B cell (primary cell): ENCODE results near the gene ZNF747. TPM values are rescaled to one million over a fixed set of nuclear protein-coding genes. Genes with fewer than 3 reads are reported as not detected.

Experiments
- ATAC-seq: fragments of 200-7000 bp; cut with Tn5 transposase; one replicate; pipeline ENCODE4 v1.10.0; 2021; ENCODE audit warnings: low read depth, mild to moderate bottlenecking, moderate number of reproducible peaks, moderate library complexity
- CTCF ChIA-PET: fragments of 350-600 bp; sonication (Branson Sonifier 250); formaldehyde crosslinking; loops from one replicate; lab custom pipeline; 2021; ENCODE audit warnings: antibody characterized with exemption, inconsistent platforms; lab: Charles Lee
- POLR2A ChIA-PET: fragments of 350-600 bp; sonication (Branson Sonifier 250); formaldehyde crosslinking; loops from one replicate; lab custom pipeline; 2021; ENCODE audit warnings: antibody characterized with exemption; lab: Charles Lee
- DNase-seq: peaks from one replicate; pipeline ENCODE4 v3.0.0; 2013
- H2AFZ ChIP-seq: 2 replicates; pipeline ENCODE4 v1.6.1; 2012; ENCODE audit warnings: mild to moderate bottlenecking, low read depth, low read length; ENCODE audit not compliant: insufficient read depth, poor library complexity, severe bottlenecking
- H3K27ac ChIP-seq, 2 donors: 1 replicate in 1 of 2; 2 replicates in 1 of 2; pipeline ENCODE4 v1.5.1; 2012 to 2013; ENCODE audit warnings: low read length in 2 of 2, mild to moderate bottlenecking in 2 of 2, moderate library complexity in 1 of 2
- H3K27me3 ChIP-seq, 4 experiments: fragments of 200-600 bp in 1 of 4; sonication (generic) in 1 of 4; replicated peaks in 1 of 4; 1 replicate in 2 of 4; 2 replicates in 2 of 4; pipeline versions ENCODE4 v1.6.1 to v1.7.0; 2013 to 2016; ENCODE audit warnings: low read length in 3 of 4, mild to moderate bottlenecking in 2 of 4, mixed read lengths in 1 of 4, moderate library complexity in 1 of 4; ENCODE audit not compliant: insufficient read depth in 4 of 4, control insufficient read depth in 3 of 4; ENCODE audit errors: control extremely low read depth in 1 of 4
- H3K36me3 ChIP-seq, 2 experiments: replicated peaks in 1 of 2; 1 replicate in 1 of 2; 2 replicates in 1 of 2; pipeline versions ENCODE4 v1.6.1 to v1.7.1; 2013; ENCODE audit warnings: low read length in 1 of 2; ENCODE audit not compliant: insufficient read depth in 2 of 2, control insufficient read depth in 1 of 2; ENCODE audit errors: control extremely low read depth in 1 of 2, extremely low read depth in 1 of 2
- H3K4me1 ChIP-seq, 2 donors: fragments of 200-600 bp in 1 of 2; sonication (generic) in 1 of 2; 1 replicate in 1 of 2; 2 replicates in 1 of 2; pipeline versions ENCODE4 v1.5.1 to v1.6.1; 2013 to 2017; ENCODE audit warnings: low read length in 2 of 2; ENCODE audit not compliant: control insufficient read depth in 2 of 2, insufficient read depth in 2 of 2
- H3K4me2 ChIP-seq: replicated peaks from 2 replicates; pipeline ENCODE3; 2012; ENCODE audit warnings: mild to moderate bottlenecking, low read depth, low read length; ENCODE audit not compliant: poor library complexity, severe bottlenecking
- H3K4me3 ChIP-seq, 5 experiments: fragments of 200-600 bp in 1 of 5; sonication (generic) in 1 of 5; 1 replicate in 3 of 5; 2 replicates in 2 of 5; pipeline versions ENCODE4 v1.5.1 to v1.7.0; 2011 to 2016; ENCODE audit warnings: low read length in 4 of 5, mild to moderate bottlenecking in 4 of 5, low read depth in 2 of 5, control low read depth in 1 of 5, moderate library complexity in 1 of 5; ENCODE audit not compliant: insufficient read depth in 1 of 5; ENCODE audit errors: control extremely low read depth in 1 of 5, extremely low read depth in 1 of 5
- H3K79me2 ChIP-seq: fragments of 200-600 bp; sonication (generic); one replicate; pipeline ENCODE4 v1.6.0; 2016; ENCODE audit warnings: low read length; ENCODE audit not compliant: control insufficient read depth, insufficient read depth
- H3K9ac ChIP-seq: fragments of 200-600 bp; sonication (generic); 2 replicates; pipeline ENCODE4 v1.6.1; 2017; ENCODE audit warnings: mild to moderate bottlenecking, low read length, moderate library complexity
- H3K9me3 ChIP-seq, 3 donors: one replicate each; pipeline versions ENCODE4 v1.6.1 to v1.7.1; 2013; ENCODE audit warnings: low read length in 2 of 3; ENCODE audit not compliant: control insufficient read depth in 2 of 3, insufficient read depth in 1 of 3; ENCODE audit errors: control extremely low read depth in 1 of 3
- H4K20me1 ChIP-seq: 2 replicates; pipeline ENCODE4 v1.6.0; 2012; ENCODE audit warnings: mild to moderate bottlenecking, low read length; ENCODE audit not compliant: insufficient read depth, control insufficient read depth, poor library complexity, severe bottlenecking
- H3K27ac Mint-ChIP-seq: one replicate; pipeline ENCODE4 v1.8.0; 2021; ENCODE audit warnings: mixed read lengths
- H3K27me3 Mint-ChIP-seq: one replicate; pipeline ENCODE4 v1.8.0; 2021; ENCODE audit warnings: mixed read lengths
- H3K4me1 Mint-ChIP-seq: one replicate; pipeline ENCODE4 v1.8.0; 2021; ENCODE audit warnings: mixed read lengths
- H3K4me3 Mint-ChIP-seq: one replicate; pipeline ENCODE4 v1.8.0; 2021; ENCODE audit warnings: mixed read lengths
- H3K9me3 Mint-ChIP-seq: one replicate; pipeline ENCODE4 v1.8.0; 2022; ENCODE audit warnings: mixed read lengths; ENCODE audit not compliant: insufficient read depth
- CTCF ChIP-seq: fragments of 200-600 bp; IDR thresholded peaks from one replicate; pipeline ENCODE4 v1.8.0; 2022; ENCODE audit warnings: antibody characterized with exemption, mild to moderate bottlenecking
- EZH2 ChIP-seq: IDR thresholded peaks from 2 replicates; pipeline ENCODE4 v1.6.1; 2012; ENCODE audit warnings: borderline replicate concordance, low read depth, mild to moderate bottlenecking, moderate library complexity, low read length; ENCODE audit not compliant: insufficient read depth, poor library complexity, severe bottlenecking
- WGBS: methylation state at CpG from one replicate; pipeline ENCODE4 v1.1.5; 2013; ENCODE audit warnings: missing lambda C conversion rate; ENCODE audit not compliant: insufficient coverage; 5-methylcytosine and 5-hydroxymethylcytosine counted together
- intact Hi-C: fragments of 100-400 bp; cut with micrococcal nuclease; formaldehyde crosslinking; loops from one replicate; pipeline ENCODE4 v1.10.0; 2022
- polyA plus RNA-seq: library from polyadenylated mRNA; depleted of rRNA; stranded (reverse); fragments of >200 nt; gene quantifications from 2 replicates; pipeline ENCODE4 v1.2.3, GENCODE V29; 2012
- total RNA-seq, 2 donors: library from RNA; stranded (reverse); fragments of 120-200 nt in 1 of 2; gene quantifications; 1 replicate in 1 of 2; 2 replicates in 1 of 2; pipeline versions ENCODE4 v1.2.3 to v1.2.4, GENCODE V29; 2013 to 2022

ZNF747 gene
- total and polyA plus RNA-seq, 2 donors (not counting 1 experiment from before 2014, with no cell fraction given), result 9.7 to 17.3 TPM

GRCh38 chr16:30581457-30581856 is 46.8 kb upstream of the ZNF747 start:
- Mint-ChIP-seq H3K4me3 (no peak overlapping the region), H3K9me3 (no peaks in the 10 kb centered on the region), H3K27me3 (no peaks in the 10 kb centered on the region), H3K27ac (no peak overlapping the region), H3K4me1 (peaks cover 19% of the 10 kb centered on the region)
- CTCF ChIA-PET, result no interaction called here
- DNase-seq (no peak), ATAC-seq (no peak)
- Histone ChIP-seq H3K27ac (no peak overlapping the region), H3K4me2 (no peak overlapping the region), H3K79me2 (peaks cover 10% of the 10 kb centered on the region), H3K4me3 (no peak overlapping the region), H3K9ac (no peak overlapping the region), H2AFZ (no peak overlapping the region), H4K20me1 (no peaks in the 10 kb centered on the region), H3K9me3 (no peaks in the 10 kb centered on the region), H3K36me3 (peaks cover 0 to 22% of the 10 kb centered on the region in 2 experiments), H3K4me1 (peaks cover 8 to 17% of the 10 kb centered on the region in 2 donors), H3K27me3 (no peaks in the 10 kb centered on the region)
- TF ChIP-seq EZH2 (no peak), CTCF (no peak)
- POLR2A ChIA-PET, result no interaction called here
- intact Hi-C loops, result no loop called here
- 98% methylated on average over 5 of the region's 7 CpGs for WGBS

GRCh38 chr16:30574678-30575077 is 40.0 kb upstream of the ZNF747 start:
- no peak overlapping the region for H3K27ac Mint-ChIP-seq
- ChIA-PET CTCF (interaction anchor here (0.7 to 1.0 kb wide), 2 partner anchors 24 to 26 kb away, joined by 4 to 5 read pairs; no protein-coding TSS in a partner anchor), POLR2A (no interaction called here)
- no peak overlapping the region for H3K4me3 Mint-ChIP-seq
- Histone ChIP-seq H3K4me3 (no peak overlapping the region), H3K9me3 (no peaks in the 10 kb centered on the region), H2AFZ (no peak overlapping the region), H3K9ac (no peak overlapping the region), H4K20me1 (no peaks in the 10 kb centered on the region), H3K27me3 (no peaks in the 10 kb centered on the region), H3K27ac (no peak overlapping the region), H3K4me2 (no peak overlapping the region), H3K79me2 (peaks cover 6% of the 10 kb centered on the region), H3K36me3 (peaks cover 0 to 3% of the 10 kb centered on the region in 2 experiments), H3K4me1 (peaks cover 9 to 19% of the 10 kb centered on the region in 2 donors)
- intact Hi-C loops, result no loop called here
- H3K4me1 Mint-ChIP-seq, result peaks cover 23% of the 10 kb centered on the region
- H3K27me3 Mint-ChIP-seq, result no peaks in the 10 kb centered on the region
- no peak for ATAC-seq
- DNase-seq, result no peak
- TF ChIP-seq CTCF, result no peak
- no peak for TF ChIP-seq EZH2
- no CpG with 5 or more reads among the region's 1 CpG for WGBS
- no peaks in the 10 kb centered on the region for H3K9me3 Mint-ChIP-seq
